Measurements from ENCODE around the gene GATAD2B. TPM values are rescaled to one million over a fixed set of nuclear protein-coding genes. Genes with fewer than 3 reads are reported as not detected.

GATAD2B gene
- total RNA-seq, 4 donors from 2014 or later: 22.0 to 40.7 (median 28.1) TPM

- no peak for TF ChIP-seq POLR2A (IDR thresholded peaks at IDR 0.05)
- no peak for TF ChIP-seq CTCF (IDR thresholded peaks at IDR 0.05 in 4 of 5, conservative IDR thresholded peaks at IDR 0.05 in 1 of 5)
- peak overlapping the region; percentile 39 to 82 (median 68) for H3K27ac ChIP-seq
- in situ Hi-C loops (cut with MboI; ENCODE audit: low sequenced_read_pairs in 4 of 4): loop anchor here in 3 of 4 donors (25.0 kb wide), 1 partner anchor 108 kb away; the partner anchor contains the start of gene GATAD2B (in 3 of the 3)
- no peak overlapping the region for H3K4me3 ChIP-seq
- H3K27me3 ChIP-seq: no peaks in the 10 kb centered on the region
- H3K9me3 ChIP-seq: no peaks in the 10 kb centered on the region
- no peak for ATAC-seq
- peaks cover 0 to 30% of the 10 kb centered on the region in 2 donors for H3K4me1 ChIP-seq
- intact Hi-C loops (cut with DNase I; ENCODE audit: low total_unique reads): no loop called here
- no peak for DNase-seq
- H3K36me3 ChIP-seq: peaks cover 0 to 12% of the 10 kb centered on the region in 2 donors
Observed at GRCh38 chr1:153804112-153804511, 118.7 kb downstream of the GATAD2B start.

DNA sequence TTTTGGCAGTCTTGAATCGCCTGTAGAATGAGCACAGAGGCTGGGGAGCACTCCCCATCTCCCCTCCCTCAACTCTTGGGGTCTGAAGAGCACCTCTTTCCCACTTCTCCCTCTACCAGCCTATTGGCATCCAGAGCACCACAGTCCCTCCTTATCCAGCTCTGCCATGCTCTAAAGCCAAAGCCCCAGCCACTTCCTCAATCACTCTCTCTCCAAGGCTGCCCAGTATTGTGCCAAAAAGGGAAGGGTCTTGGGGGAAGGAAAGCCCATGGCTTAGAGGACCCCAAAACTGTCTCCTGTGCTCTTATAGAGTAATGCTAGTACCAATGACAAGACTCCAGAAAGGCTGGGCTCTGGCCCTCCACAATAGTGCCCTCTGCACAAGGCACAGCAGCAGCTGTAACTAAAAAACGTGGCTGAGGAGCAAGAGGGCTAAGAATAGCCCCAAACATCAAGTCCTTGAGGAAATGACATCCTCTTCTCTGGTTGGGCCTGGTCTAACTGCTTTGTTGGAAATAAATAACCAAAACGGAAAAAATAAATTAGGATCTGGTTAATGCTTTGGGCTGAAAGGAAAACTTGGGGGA lies 119.2 kb downstream of the GATAD2B start:
- H3K4me1 ChIP-seq: peaks cover 0 to 30% of the 10 kb centered on the region in 2 donors
- H3K36me3 ChIP-seq: peaks cover 0 to 6% of the 10 kb centered on the region in 2 donors
- H3K4me3 ChIP-seq: no peak overlapping the region
- intact Hi-C loops (cut with DNase I; ENCODE audit: low total_unique reads): no loop called here
- TF ChIP-seq POLR2A (IDR thresholded peaks at IDR 0.05): no peak
- no peaks in the 10 kb centered on the region for H3K27me3 ChIP-seq
- H3K27ac ChIP-seq: peak overlapping the region; percentile 39 to 82 (median 68)
- ATAC-seq (no peak), DNase-seq (no peak)
- no peaks in the 10 kb centered on the region for H3K9me3 ChIP-seq
- in situ Hi-C loops (cut with MboI; ENCODE audit: low sequenced_read_pairs in 4 of 4): loop anchor here in 3 of 4 donors (25.0 kb wide), 1 partner anchor 109 kb away; the partner anchor contains the start of gene GATAD2B (in 3 of the 3)

- no peak for ATAC-seq
- intact Hi-C loops (cut with DNase I; ENCODE audit: low total_unique reads): no loop called here
- DNase-seq: no peak
- Histone ChIP-seq H3K9me3 (no peaks in the 10 kb centered on the region), H3K27me3 (no peaks in the 10 kb centered on the region), H3K4me3 (no peak overlapping the region), H3K4me1 (peaks cover 0 to 30% of the 10 kb centered on the region in 2 donors), H3K36me3 (no peaks in the 10 kb centered on the region), H3K27ac (no peak overlapping the region)
- no peak for TF ChIP-seq POLR2A (IDR thresholded peaks at IDR 0.05)
- in situ Hi-C loops (cut with MboI; ENCODE audit: low sequenced_read_pairs in 4 of 4): loop anchor here in 3 of 4 donors (25.0 kb wide), 1 partner anchor 110 kb away; the partner anchor contains the start of gene GATAD2B (in 3 of the 3)
Observed at GRCh38 chr1:153801786-153802697, 120.7 kb downstream of the GATAD2B start.

DNA sequence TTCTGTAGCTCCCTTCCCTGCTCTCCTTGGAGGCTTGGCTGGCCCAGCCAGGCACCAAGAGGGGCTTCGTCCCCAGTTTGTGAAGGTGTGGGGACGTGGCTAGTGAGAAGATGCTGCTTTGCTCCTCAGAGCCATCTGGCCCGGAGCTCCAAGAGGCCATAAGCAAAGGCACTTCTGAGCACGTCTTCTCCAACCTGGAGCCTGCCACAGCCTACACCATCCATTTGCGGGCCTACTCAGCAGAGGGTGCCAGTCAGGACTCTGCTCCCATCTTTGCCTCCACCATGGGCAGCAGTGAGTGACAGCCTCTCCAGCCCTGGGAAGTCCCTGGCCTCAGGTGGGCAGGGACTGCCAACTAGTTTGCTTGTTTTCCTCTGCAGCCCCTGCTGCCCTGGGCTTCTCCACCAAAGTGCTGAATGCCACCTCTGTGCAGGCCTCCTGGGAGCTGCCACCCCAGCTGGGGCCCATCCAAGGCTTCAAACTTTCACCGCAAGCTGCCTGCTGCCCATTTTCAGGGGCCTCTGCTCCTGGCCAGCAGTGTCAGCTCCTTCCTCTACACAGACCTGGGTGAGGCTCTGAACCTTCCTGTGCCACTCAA lies 121.6 kb downstream of the GATAD2B start:
- H3K9me3 ChIP-seq: no peaks in the 10 kb centered on the region
- ATAC-seq (no peak), DNase-seq (no peak)
- no peaks in the 10 kb centered on the region for H3K36me3 ChIP-seq
- H3K27ac ChIP-seq: no peak overlapping the region
- in situ Hi-C loops (cut with MboI; ENCODE audit: low sequenced_read_pairs in 4 of 4) (loop anchor here in 3 of 4 donors (25.0 kb wide), 1 partner anchor 111 kb away; the partner anchor contains the start of gene GATAD2B (in 3 of the 3)), intact Hi-C loops (cut with DNase I; ENCODE audit: low total_unique reads) (no loop called here)
- H3K4me1 ChIP-seq: peaks cover 0 to 30% of the 10 kb centered on the region in 2 donors
- no peaks in the 10 kb centered on the region for H3K27me3 ChIP-seq
- TF ChIP-seq POLR2A (IDR thresholded peaks at IDR 0.05): no peak
- no peak for TF ChIP-seq CTCF (IDR thresholded peaks at IDR 0.05 in 4 of 5, conservative IDR thresholded peaks at IDR 0.05 in 1 of 5)
- no peak overlapping the region for H3K4me3 ChIP-seq

GRCh38 chr1:153800516-153800915 lies 122.3 kb downstream of the GATAD2B start:
- intact Hi-C loops (cut with DNase I; ENCODE audit: low total_unique reads) (no loop called here), in situ Hi-C loops (cut with MboI; ENCODE audit: low sequenced_read_pairs in 4 of 4) (loop anchor here in 3 of 4 donors (25.0 kb wide), 1 partner anchor 112 kb away; the partner anchor contains the start of gene GATAD2B (in 3 of the 3))
- H3K4me3 ChIP-seq: no peak overlapping the region
- DNase-seq (no peak), ATAC-seq (no peak)
- no peaks in the 10 kb centered on the region for H3K27me3 ChIP-seq
- peaks cover 0 to 24% of the 10 kb centered on the region in 2 donors for H3K4me1 ChIP-seq
- no peaks in the 10 kb centered on the region for H3K9me3 ChIP-seq
- no peak overlapping the region for H3K27ac ChIP-seq
- TF ChIP-seq POLR2A (IDR thresholded peaks at IDR 0.05): no peak
- no peak for TF ChIP-seq CTCF (IDR thresholded peaks at IDR 0.05 in 4 of 5, conservative IDR thresholded peaks at IDR 0.05 in 1 of 5)
- H3K36me3 ChIP-seq: no peaks in the 10 kb centered on the region
